A549 (cell line): ENCODE data around the gene DNM3.

Experiments used
- MAFK ChIP-seq: fragments of 450-650 bp; IDR thresholded peaks from 2 replicates; pipeline ENCODE4 v1.6.1; 2014; ENCODE audit not compliant: partially characterized antibody
- PHF8 ChIP-seq: fragments of 200-600 bp; sonication (generic); IDR thresholded peaks from 2 replicates; pipeline ENCODE4 v1.6.1; 2016; ENCODE audit warnings: low read depth, mild to moderate bottlenecking, antibody characterized with exemption, moderate library complexity, borderline replicate concordance
- SMC3 ChIP-seq: fragments of >200 bp; sonication (Bioruptor Twin); formaldehyde crosslinking; IDR thresholded peaks from 3 replicates; pipeline ENCODE4 v1.6.1; 2018; ENCODE audit warnings: inconsistent platforms
- TF ChIP-seq, protein P1 (sequence below): IDR thresholded peaks from 2 replicates; pipeline ENCODE4 v1.6.1; 2012; ENCODE audit warnings: low read depth, borderline replicate concordance
- TF ChIP-seq, protein P2 (sequence below): fragments of 200-600 bp; sonication (generic); IDR thresholded peaks from 2 replicates; pipeline ENCODE4 v1.6.1; 2016; ENCODE audit warnings: antibody characterized with exemption, mild to moderate bottlenecking, moderate library complexity
- TF ChIP-seq, protein P3 (sequence below): fragments of >200 bp; sonication (Bioruptor Twin); formaldehyde crosslinking; IDR thresholded peaks from 3 replicates; pipeline ENCODE4 v1.5.1; 2016

DNA sequence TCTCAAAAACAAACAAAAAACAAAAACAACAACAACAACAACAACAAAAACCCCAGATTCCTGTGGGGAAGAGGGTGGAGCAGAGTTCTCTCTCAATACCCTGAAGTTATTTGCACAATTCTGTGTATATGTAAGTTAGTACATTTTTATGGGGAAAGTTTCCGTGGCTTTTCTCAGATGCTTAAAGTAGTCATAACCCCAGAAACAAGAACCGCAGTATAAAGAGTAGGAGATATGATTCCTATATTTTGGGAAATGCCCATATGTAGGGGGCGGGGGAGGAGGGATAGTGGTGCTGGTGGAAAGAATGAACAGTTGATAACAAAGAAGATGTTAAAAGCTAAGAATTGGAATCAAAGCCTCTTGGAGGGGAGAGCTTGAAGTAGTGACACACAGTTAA lies 131.5 kb downstream of the DNM3 start:
- TF ChIP-seq, protein P1, sequence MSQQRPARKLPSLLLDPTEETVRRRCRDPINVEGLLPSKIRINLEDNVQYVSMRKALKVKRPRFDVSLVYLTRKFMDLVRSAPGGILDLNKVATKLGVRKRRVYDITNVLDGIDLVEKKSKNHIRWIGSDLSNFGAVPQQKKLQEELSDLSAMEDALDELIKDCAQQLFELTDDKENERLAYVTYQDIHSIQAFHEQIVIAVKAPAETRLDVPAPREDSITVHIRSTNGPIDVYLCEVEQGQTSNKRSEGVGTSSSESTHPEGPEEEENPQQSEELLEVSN: no peak
- TF ChIP-seq, protein P2, sequence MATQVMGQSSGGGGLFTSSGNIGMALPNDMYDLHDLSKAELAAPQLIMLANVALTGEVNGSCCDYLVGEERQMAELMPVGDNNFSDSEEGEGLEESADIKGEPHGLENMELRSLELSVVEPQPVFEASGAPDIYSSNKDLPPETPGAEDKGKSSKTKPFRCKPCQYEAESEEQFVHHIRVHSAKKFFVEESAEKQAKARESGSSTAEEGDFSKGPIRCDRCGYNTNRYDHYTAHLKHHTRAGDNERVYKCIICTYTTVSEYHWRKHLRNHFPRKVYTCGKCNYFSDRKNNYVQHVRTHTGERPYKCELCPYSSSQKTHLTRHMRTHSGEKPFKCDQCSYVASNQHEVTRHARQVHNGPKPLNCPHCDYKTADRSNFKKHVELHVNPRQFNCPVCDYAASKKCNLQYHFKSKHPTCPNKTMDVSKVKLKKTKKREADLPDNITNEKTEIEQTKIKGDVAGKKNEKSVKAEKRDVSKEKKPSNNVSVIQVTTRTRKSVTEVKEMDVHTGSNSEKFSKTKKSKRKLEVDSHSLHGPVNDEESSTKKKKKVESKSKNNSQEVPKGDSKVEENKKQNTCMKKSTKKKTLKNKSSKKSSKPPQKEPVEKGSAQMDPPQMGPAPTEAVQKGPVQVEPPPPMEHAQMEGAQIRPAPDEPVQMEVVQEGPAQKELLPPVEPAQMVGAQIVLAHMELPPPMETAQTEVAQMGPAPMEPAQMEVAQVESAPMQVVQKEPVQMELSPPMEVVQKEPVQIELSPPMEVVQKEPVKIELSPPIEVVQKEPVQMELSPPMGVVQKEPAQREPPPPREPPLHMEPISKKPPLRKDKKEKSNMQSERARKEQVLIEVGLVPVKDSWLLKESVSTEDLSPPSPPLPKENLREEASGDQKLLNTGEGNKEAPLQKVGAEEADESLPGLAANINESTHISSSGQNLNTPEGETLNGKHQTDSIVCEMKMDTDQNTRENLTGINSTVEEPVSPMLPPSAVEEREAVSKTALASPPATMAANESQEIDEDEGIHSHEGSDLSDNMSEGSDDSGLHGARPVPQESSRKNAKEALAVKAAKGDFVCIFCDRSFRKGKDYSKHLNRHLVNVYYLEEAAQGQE: no peak
- TF ChIP-seq MAFK (no peak), PHF8 (no peak), SMC3 (no peak)
- TF ChIP-seq, protein P3, sequence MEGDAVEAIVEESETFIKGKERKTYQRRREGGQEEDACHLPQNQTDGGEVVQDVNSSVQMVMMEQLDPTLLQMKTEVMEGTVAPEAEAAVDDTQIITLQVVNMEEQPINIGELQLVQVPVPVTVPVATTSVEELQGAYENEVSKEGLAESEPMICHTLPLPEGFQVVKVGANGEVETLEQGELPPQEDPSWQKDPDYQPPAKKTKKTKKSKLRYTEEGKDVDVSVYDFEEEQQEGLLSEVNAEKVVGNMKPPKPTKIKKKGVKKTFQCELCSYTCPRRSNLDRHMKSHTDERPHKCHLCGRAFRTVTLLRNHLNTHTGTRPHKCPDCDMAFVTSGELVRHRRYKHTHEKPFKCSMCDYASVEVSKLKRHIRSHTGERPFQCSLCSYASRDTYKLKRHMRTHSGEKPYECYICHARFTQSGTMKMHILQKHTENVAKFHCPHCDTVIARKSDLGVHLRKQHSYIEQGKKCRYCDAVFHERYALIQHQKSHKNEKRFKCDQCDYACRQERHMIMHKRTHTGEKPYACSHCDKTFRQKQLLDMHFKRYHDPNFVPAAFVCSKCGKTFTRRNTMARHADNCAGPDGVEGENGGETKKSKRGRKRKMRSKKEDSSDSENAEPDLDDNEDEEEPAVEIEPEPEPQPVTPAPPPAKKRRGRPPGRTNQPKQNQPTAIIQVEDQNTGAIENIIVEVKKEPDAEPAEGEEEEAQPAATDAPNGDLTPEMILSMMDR: no peak
